Measurements from ENCODE around the gene BOD1.
"Not testable (repeated sequence)": the region's sequence is repeated elsewhere in the genome, so short reads cannot be mapped to it uniquely, and the experiment has no call there.

BOD1 gene

DNA sequence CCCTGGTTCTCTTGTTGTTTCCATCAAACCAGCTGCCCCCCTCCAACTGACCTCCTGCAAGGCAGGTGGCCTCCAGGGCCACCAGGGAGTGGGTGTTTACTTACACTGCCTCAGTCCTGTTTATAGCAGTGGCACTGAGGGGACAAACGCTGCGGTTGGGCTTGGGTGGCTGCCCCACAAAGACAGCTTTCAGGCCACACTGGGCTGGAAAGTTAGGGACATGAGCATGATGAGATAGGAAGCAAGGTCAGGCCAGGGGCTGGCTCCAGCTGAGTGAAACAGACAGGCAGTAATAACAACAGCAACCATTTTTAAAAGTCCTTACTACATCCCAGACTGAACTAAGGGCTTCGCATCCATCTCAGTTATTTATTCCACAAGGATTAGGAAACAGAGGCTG, 20.6 kb downstream of the BOD1 start:
- H3K27ac ChIP-seq = no peak overlapping the region
- TF ChIP-seq, protein P1, sequence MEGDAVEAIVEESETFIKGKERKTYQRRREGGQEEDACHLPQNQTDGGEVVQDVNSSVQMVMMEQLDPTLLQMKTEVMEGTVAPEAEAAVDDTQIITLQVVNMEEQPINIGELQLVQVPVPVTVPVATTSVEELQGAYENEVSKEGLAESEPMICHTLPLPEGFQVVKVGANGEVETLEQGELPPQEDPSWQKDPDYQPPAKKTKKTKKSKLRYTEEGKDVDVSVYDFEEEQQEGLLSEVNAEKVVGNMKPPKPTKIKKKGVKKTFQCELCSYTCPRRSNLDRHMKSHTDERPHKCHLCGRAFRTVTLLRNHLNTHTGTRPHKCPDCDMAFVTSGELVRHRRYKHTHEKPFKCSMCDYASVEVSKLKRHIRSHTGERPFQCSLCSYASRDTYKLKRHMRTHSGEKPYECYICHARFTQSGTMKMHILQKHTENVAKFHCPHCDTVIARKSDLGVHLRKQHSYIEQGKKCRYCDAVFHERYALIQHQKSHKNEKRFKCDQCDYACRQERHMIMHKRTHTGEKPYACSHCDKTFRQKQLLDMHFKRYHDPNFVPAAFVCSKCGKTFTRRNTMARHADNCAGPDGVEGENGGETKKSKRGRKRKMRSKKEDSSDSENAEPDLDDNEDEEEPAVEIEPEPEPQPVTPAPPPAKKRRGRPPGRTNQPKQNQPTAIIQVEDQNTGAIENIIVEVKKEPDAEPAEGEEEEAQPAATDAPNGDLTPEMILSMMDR (conservative IDR thresholded peaks at IDR 0.05) = no peak

DNA sequence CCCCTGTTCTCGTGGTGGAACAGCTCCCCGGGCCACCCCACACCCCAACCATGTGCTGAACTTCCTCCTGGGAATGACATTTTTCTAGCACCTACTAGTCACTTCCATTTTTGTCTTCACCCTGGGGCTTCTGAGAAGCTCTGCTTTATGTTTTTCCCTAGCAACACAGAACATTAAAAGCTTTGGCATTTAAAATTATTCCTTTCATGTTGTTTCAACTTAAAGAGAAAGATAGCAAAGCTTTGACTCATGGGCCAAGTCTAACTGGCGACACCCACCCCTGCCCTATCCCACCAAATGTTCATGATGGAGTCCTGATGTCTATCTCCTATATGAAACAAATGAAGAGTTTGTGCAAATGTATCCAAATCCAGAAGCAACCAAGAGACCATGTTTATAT, 22.4 kb downstream of the BOD1 start:
- TF ChIP-seq, protein P1 (conservative IDR thresholded peaks at IDR 0.05) = no peak
- H3K27ac ChIP-seq = no peak overlapping the region

DNA sequence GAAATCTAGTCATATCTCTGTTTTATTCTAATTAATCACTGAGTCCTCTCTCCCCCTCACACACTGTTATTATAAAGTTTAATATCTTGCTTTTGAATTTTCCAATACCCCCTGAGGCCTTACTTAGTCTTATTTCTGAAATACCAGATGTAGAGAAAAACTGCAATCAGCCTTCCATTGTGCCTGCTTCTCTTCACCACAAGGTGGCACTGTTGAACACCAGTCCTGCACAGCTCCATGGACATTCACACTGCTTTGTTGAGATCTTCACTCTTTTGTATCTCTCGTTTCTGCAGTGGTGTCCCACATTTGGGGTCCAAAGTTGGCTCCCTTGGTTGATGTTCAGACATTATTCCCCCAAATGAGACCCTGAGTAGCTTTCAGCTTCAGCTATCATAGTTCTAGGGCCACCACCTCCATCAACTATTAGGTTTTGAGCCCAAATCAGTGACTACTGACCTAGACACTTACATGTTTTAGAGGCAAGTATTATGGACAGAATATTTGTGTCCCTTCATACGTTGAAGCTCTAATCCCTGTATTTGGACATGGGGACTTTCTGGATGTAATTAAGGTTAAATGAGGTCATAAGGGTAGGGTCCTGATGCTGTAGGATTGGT, 24.3 kb downstream of the BOD1 start:
- TF ChIP-seq, protein P1 (conservative IDR thresholded peaks at IDR 0.05) = peak; percentile 51
- H3K27ac ChIP-seq = no peak overlapping the region

DNA sequence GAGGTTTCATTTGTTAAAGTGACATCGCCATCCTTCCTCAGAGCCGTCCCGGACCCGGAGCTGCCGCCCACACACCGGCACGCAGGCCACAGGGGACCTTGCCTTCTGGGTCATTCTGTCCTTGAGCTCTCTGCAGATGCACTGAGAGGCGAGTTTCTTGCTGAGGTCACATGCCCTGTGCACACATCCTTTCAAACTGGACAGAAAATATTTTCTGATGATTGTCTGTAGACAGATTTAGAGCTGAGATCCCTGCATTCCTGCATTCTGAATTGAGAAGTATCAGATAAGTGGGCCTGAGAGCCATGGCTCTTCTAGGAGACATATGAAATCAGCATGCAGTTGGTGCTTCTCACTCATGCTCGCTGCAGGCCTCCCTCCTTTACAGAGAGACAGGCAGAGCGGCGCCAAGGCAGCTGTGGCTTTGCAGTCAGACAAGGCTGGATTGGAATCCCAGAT, 25.4 kb downstream of the BOD1 start:
- TF ChIP-seq, protein P1 (conservative IDR thresholded peaks at IDR 0.05) = no peak
- no peak overlapping the region for H3K27ac ChIP-seq

DNA sequence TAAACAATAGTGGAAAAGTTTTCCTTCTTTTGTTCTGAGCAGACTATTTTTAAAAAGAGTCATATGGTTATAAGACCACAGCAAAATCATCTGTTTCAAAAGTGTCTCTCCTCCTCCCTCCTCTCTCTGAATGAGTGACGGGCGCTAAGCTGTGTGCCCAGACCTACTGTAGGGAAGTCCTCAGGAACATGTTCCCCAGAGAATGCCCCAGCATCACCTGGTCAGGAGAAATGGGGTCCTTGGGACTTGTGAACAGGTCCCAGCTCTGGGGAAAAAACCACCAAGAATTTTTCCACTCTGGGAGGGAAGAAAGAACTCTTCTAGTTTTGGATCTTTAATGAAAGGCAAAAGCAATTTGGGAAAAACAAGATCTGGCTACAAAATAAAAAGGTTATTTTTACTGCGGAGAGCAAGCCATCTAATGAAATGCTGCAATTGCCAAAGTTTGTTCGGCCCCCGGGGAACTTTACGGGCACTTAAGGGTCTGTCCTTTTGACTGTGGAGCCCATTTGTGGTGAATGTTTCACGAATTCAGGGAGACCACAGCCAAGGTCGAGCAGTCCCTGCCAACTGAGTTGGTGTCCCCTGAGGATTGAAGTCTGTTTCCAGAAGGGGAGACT, 25.9 kb downstream of the BOD1 start:
- TF ChIP-seq, protein P1 (conservative IDR thresholded peaks at IDR 0.05) = no peak
- no peak overlapping the region for H3K27ac ChIP-seq

DNA sequence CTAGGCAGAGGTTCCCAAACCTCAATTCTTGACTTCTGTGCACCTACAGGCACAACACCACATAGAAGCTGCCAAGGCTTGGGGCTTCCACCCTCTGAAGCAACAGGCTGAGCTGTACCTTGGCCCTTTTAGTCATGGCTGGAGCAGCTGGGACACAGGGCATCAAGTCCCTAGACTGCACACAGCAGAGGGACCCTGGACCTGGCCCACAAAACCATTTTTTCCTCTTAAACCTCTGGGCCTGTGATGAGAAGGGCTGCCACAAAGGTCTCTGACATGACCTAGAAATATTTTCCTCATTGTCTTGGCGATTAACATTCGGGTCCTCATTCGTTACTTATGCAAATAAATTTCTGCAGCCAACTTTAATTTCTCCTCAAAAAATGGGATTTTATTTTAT, 30.3 kb downstream of the BOD1 start:
- not testable (repeated sequence) for H3K27ac ChIP-seq

DNA sequence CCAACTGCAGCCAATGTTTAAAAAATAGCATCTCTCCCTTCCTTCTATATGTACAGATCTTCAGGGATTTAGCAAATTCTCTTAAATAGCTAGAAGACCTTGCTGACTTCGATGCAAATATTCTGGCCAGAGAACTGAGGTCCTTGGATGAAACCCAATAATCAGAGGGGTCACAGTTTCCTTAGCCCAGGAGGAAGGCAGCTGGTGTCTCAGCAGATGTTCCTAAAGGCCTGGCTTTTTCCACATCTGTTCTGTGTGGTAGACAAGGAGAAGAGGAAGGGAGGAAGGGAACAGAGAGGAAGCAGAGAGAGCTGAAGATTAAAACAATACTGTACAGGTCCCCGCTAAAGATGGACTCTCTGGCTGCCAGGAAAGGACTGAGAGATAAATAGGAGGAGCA, 33.1 kb downstream of the BOD1 start:
- TF ChIP-seq, protein P1 (conservative IDR thresholded peaks at IDR 0.05) = no peak
- no peak overlapping the region for H3K27ac ChIP-seq
